ENCODE results near the gene FRY.

FRY gene

DNA sequence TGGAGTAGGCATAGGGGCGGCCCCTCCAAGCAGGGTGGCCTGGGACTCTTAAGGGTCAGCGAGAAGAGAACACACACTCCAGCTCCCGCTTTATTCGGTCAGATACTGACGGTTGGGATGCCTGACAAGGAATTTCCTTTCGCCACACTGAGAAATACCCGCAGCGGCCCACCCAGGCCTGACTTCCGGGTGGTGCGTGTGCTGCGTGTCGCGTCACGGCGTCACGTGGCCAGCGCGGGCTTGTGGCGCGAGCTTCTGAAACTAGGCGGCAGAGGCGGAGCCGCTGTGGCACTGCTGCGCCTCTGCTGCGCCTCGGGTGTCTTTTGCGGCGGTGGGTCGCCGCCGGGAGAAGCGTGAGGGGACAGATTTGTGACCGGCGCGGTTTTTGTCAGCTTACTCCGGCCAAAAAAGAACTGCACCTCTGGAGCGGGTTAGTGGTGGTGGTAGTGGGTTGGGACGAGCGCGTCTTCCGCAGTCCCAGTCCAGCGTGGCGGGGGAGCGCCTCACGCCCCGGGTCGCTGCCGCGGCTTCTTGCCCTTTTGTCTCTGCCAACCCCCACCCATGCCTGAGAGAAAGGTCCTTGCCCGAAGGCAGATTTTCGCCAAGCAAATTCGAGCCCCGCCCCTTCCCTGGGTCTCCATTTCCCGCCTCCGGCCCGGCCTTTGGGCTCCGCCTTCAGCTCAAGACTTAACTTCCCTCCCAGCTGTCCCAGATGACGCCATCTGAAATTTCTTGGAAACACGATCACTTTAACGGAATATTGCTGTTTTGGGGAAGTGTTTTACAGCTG is 283.9 kb downstream of the FRY start, which contains the start of the genes BRCA2 and ZAR1L:
TSS of gene BRCA2 (plus strand) at position 271 of the 790 bp plus-strand sequence. CDS start 953 bp downstream, outside the sequence.
TSS of gene ZAR1L (minus strand) at position 126 of the 790 bp plus-strand sequence. CDS start 3,438 bp downstream, outside the sequence.
- DNase-seq = peak; percentile 66

DNA sequence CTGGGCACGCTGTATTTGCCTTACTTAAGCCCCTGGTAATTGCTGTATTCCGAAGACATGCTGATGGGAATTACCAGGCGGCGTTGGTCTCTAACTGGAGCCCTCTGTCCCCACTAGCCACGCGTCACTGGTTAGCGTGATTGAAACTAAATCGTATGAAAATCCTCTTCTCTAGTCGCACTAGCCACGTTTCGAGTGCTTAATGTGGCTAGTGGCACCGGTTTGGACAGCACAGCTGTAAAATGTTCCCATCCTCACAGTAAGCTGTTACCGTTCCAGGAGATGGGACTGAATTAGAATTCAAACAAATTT is 284.4 kb downstream of the FRY start:
- DNase-seq = no peak

- DNase-seq = no peak
These were observed 284.9 kb downstream of the FRY start for GRCh38 chr13:32316501-32316900.

DNA sequence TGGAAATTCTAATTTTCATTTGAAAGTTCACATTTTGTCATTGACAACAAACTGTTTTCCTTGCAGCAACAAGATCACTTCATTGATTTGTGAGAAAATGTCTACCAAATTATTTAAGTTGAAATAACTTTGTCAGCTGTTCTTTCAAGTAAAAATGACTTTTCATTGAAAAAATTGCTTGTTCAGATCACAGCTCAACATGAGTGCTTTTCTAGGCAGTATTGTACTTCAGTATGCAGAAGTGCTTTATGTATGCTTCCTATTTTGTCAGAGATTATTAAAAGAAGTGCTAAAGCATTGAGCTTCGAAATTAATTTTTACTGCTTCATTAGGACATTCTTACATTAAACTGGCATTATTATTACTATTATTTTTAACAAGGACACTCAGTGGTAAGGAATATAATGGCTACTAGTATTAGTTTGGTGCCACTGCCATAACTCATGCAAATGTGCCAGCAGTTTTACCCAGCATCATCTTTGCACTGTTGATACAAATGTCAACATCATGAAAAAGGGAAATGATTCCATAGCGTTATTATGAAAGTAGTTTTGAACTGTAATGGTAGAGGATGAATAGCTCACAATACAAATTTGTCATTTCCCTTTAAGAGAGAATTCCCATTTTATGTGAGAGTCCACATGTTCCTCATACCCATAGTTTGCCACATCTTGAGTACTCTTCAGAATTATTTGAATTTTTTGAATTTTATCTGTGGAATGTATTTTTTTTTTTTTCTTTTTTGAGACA is 286.3 kb downstream of the FRY start:
- no peak for DNase-seq

DNA sequence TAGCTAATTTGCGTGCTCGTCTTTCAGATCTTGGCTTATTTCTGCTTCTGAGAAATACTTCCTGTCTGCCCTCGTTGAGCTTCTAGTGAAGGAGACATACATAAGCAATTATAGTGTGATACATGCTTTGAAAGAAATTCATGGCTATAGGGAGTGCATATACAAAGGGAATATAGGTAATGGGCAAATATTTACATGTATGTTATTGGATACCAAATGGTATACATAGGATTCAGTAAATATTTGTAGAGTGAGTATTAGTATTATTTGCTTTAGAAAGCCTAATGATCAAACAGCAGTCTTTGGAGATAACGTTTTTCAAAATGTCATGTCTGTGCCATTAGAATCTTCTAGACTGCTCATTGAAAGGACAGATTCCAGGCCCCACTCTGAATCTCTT is 289.0 kb downstream of the FRY start:
- no peak for DNase-seq

- DNase-seq = no peak
These were observed 292.3 kb downstream of the FRY start for GRCh38 chr13:32323912-32324311.

- no peak for DNase-seq
These were observed 298.9 kb downstream of the FRY start for GRCh38 chr13:32330441-32330840.

GRCh38 chr13:32334671-32335070 is 303.1 kb downstream of the FRY start:
- DNase-seq = no peak

GRCh38 chr13:32340914-32341313 is 309.3 kb downstream of the FRY start:
- no peak for DNase-seq

DNA sequence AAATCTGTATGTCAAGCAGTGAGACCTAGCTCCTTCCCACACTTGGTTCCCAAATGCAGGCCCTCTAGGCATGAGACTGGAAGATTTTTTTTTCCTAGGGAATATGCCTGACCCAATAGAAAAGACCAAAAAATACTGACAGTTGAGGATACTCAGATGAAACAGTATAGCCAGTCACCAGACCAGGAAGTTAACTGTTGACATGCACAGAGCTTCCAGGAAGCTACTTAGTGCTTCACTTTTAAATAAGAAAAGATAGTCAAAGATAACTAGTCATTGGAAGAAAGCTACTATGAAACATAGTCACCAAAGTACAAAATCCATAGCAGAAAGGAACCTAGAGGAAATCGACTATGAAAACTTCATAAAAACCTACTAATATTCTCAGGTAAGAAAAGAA is 316.1 kb downstream of the FRY start:
- DNase-seq = no peak

Data from NCI-H774 (cell line).